Smooth muscle cell (in vitro differentiated cells): Measurements from ENCODE around the gene SH3RF3. TPM values are rescaled to one million over a fixed set of nuclear protein-coding genes. Genes with fewer than 3 reads are reported as not detected.

Source experiments
- DNase-seq: peaks from one replicate; lab custom pipeline; 2025; ENCODE audit not compliant: unreplicated experiment; lab: John Stamatoyannopoulos, UW
- H2AFZ ChIP-seq: fragments of 200-600 bp; sonication (generic); 2 replicates; pipeline ENCODE4 v1.6.0; 2016; ENCODE audit warnings: antibody characterized with exemption, low read depth, mild to moderate bottlenecking
- H3F3A ChIP-seq: fragments of 200-600 bp; sonication (generic); 2 replicates; pipeline ENCODE4 v1.6.0; 2017; ENCODE audit warnings: antibody characterized with exemption, low read depth
- H3K27ac ChIP-seq: fragments of 200-600 bp; sonication (generic); 2 replicates; pipeline ENCODE4 v1.5.1; 2016; ENCODE audit warnings: low read depth, mild to moderate bottlenecking
- H3K27me3 ChIP-seq: fragments of 200-600 bp; sonication (generic); 2 replicates; pipeline ENCODE4 v1.6.1; 2016; ENCODE audit warnings: low read depth, mild to moderate bottlenecking
- H3K36me3 ChIP-seq: fragments of 200-600 bp; sonication (generic); 2 replicates; pipeline ENCODE4 v1.5.1; 2016; ENCODE audit warnings: low read depth
- H3K4me1 ChIP-seq: fragments of 200-600 bp; sonication (generic); 2 replicates; pipeline ENCODE4 v1.5.1; 2016; ENCODE audit warnings: low read depth
- H3K4me2 ChIP-seq: fragments of 200-600 bp; sonication (generic); 2 replicates; pipeline ENCODE4 v1.6.0; 2016; ENCODE audit warnings: mild to moderate bottlenecking
- H3K4me3 ChIP-seq: fragments of 200-600 bp; sonication (generic); 2 replicates; pipeline ENCODE4 v1.5.1; 2016; ENCODE audit warnings: mild to moderate bottlenecking
- H3K79me2 ChIP-seq: fragments of 200-600 bp; sonication (generic); 2 replicates; pipeline ENCODE4 v1.6.0; 2016; ENCODE audit warnings: low read depth, mild to moderate bottlenecking
- H3K9ac ChIP-seq: fragments of 200-600 bp; sonication (generic); 2 replicates; pipeline ENCODE4 v1.6.0; 2016; ENCODE audit warnings: low read depth
- H3K9me3 ChIP-seq: fragments of 200-600 bp; sonication (generic); replicated peaks from 2 replicates; pipeline ENCODE4 v1.5.1; 2016; ENCODE audit warnings: low read depth
- H4K20me1 ChIP-seq: fragments of 200-600 bp; sonication (generic); 2 replicates; pipeline ENCODE4 v1.6.0; 2016; ENCODE audit warnings: low read depth
- WGBS: methylation state at CpG from one replicate; pipeline ENCODE4 v1.1.7; 2016; ENCODE audit warnings: low lambda C conversion rate; 5-methylcytosine and 5-hydroxymethylcytosine counted together
- polyA plus RNA-seq: library from polyadenylated mRNA; unstranded; fragments of >200 nt; fragmentation: Nextera tagmentation; extraction: Ambion mirVana; gene quantifications from 2 replicates; pipeline ENCODE4 v1.2.1, GENCODE V29; 2016
- total RNA-seq: library from RNA; depleted of rRNA; stranded (reverse); fragments of >200 nt; gene quantifications from 2 replicates; pipeline ENCODE4 v1.2.3, GENCODE V29; 2014
- TF ChIP-seq, protein P1 (sequence below): fragments of 200-600 bp; sonication (generic); IDR thresholded peaks from 2 replicates; pipeline ENCODE4 v1.5.1; 2017; ENCODE audit warnings: borderline replicate concordance, mild to moderate bottlenecking, antibody characterized with exemption; ENCODE audit not compliant: insufficient read depth, poor library complexity, severe bottlenecking

SH3RF3 gene
- total and polyA plus RNA-seq, 2 experiments from 2014 or later = 6.6 to 11.8 TPM

DNA sequence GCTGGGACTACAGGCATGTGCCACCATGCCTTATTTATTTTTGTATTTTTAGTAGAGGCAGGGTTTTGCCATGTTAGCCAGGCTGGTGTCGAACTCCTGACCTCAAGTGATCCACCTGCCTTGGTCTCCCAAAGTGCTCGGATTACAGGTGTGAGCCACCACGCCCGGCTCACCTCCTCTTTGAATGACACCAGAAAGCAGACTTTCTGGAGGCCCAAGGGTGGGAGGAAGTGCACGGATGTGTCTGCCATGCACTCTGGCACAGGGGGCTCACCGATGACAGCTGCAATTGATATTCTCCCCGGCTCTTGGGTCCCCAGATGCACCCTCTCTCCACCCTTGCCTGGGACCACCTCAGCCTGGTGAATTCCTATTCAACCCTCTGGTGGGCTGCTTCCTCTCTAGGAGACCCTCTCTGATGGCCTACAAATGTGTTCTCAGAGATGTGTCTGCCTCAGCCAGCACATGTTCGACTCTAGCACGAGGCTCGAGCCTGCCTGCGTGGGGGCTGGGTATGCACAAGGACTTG, 397.5 kb downstream of the SH3RF3 start:
- DNase-seq = no peak
- H3K9ac ChIP-seq = no peak overlapping the region
- H3K4me1 ChIP-seq = no peaks in the 10 kb centered on the region
- H3K36me3 ChIP-seq = no peaks in the 10 kb centered on the region
- no peaks in the 10 kb centered on the region for H3K9me3 ChIP-seq
- no peak overlapping the region for H2AFZ ChIP-seq
- H3K79me2 ChIP-seq = no peaks in the 10 kb centered on the region
- no peak overlapping the region for H3K27ac ChIP-seq
- H3K4me2 ChIP-seq = no peak overlapping the region
- H3F3A ChIP-seq = no peaks in the 10 kb centered on the region
- no peaks in the 10 kb centered on the region for H4K20me1 ChIP-seq
- TF ChIP-seq, protein P1, sequence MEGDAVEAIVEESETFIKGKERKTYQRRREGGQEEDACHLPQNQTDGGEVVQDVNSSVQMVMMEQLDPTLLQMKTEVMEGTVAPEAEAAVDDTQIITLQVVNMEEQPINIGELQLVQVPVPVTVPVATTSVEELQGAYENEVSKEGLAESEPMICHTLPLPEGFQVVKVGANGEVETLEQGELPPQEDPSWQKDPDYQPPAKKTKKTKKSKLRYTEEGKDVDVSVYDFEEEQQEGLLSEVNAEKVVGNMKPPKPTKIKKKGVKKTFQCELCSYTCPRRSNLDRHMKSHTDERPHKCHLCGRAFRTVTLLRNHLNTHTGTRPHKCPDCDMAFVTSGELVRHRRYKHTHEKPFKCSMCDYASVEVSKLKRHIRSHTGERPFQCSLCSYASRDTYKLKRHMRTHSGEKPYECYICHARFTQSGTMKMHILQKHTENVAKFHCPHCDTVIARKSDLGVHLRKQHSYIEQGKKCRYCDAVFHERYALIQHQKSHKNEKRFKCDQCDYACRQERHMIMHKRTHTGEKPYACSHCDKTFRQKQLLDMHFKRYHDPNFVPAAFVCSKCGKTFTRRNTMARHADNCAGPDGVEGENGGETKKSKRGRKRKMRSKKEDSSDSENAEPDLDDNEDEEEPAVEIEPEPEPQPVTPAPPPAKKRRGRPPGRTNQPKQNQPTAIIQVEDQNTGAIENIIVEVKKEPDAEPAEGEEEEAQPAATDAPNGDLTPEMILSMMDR = no peak
- no peaks in the 10 kb centered on the region for H3K27me3 ChIP-seq
- WGBS = 93% methylated on average over 11 of the region's 11 CpGs
- no peak overlapping the region for H3K4me3 ChIP-seq

DNA sequence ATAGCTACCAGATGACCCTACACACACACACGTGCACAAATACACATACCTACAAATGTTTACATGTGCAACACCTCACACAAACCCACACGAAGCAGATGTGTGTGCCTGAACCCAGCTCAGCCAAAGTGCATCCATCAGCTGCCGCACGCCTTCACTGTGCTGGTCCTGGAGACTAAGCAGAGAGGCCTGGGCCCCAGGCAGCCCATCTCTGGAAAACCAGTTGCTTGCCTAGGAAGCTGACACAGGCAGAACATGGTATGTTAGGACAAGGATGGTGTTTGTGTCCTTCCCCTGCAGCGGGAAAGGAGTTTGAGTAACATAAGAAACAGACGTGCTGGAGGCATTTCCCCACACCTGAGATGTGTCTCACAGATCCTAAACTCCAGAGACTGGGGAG, 398.1 kb downstream of the SH3RF3 start:
- Histone ChIP-seq H3K4me2 (no peak overlapping the region), H3K9ac (no peak overlapping the region), H4K20me1 (no peaks in the 10 kb centered on the region), H3F3A (no peaks in the 10 kb centered on the region), H3K27ac (no peak overlapping the region), H3K27me3 (no peaks in the 10 kb centered on the region), H3K9me3 (no peaks in the 10 kb centered on the region), H3K36me3 (no peaks in the 10 kb centered on the region), H3K79me2 (no peaks in the 10 kb centered on the region), H3K4me3 (no peak overlapping the region), H3K4me1 (no peaks in the 10 kb centered on the region), H2AFZ (no peak overlapping the region)
- TF ChIP-seq, protein P1 = no peak
- DNase-seq = no peak
- 86% methylated on average over 6 of the region's 6 CpGs for WGBS

DNA sequence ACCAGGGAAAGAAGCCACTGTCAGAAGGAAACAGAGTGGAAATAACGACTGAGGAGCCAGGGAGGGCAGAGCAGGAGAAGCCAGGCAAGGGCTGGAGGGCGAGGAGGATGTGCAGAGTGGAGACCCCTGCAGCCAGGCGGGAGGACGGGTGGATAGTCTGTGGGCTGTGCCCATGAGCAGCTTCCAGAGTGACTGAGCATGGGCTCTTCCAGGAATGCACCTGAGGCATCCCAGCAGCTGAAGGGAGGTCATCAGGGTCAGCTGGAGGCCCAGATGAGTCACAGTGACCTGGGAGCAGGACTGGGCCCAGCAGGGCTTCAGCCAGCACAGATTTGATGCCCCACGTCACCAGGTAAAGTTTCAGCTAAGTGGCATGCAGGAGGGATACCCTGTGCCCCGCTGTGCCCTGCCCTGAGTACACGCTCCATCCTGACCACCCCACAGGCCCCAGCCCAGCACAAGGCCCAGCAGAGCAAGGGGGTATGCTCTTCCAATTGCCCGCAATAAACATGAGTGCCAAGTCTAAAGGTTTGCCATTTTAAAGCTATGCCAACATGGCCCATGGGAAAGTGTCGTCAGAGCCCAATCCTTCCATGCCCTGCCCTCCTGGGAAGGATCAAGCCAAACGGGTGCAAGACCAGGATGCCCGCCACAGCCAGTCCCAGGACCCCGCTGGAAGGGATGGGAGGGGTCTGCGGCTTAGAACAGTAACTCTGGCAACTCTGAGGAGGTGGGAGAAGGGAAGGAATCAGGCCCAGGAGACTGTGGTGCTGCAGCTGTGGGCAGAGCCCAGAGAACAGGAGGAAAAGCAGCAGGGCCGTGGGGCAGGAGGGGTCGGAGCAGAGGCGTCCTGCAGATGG, 399.1 kb downstream of the SH3RF3 start:
- no peak overlapping the region for H3K27ac ChIP-seq
- H3K9ac ChIP-seq = no peak overlapping the region
- H3K4me1 ChIP-seq = no peaks in the 10 kb centered on the region
- no peak for DNase-seq
- no peaks in the 10 kb centered on the region for H4K20me1 ChIP-seq
- no peaks in the 10 kb centered on the region for H3K27me3 ChIP-seq
- H3K9me3 ChIP-seq = no peaks in the 10 kb centered on the region
- no peak overlapping the region for H3K4me3 ChIP-seq
- TF ChIP-seq, protein P1 = no peak
- no peaks in the 10 kb centered on the region for H3F3A ChIP-seq
- 91% methylated on average over 16 of the region's 16 CpGs for WGBS
- H3K79me2 ChIP-seq = no peaks in the 10 kb centered on the region
- no peak overlapping the region for H2AFZ ChIP-seq
- no peaks in the 10 kb centered on the region for H3K36me3 ChIP-seq
- no peak overlapping the region for H3K4me2 ChIP-seq
